Mucosa of descending colon (tissue), 3 donors: ENCODE measurements around the gene ZNF446. TPM values are rescaled to one million over a fixed set of nuclear protein-coding genes. Genes with fewer than 3 reads are reported as not detected.
"Not testable (repeated sequence)": the region's sequence is repeated elsewhere in the genome, so short reads cannot be mapped to it uniquely, and the experiment has no call there.

Experiments used
- ATAC-seq: fragments of 200-7000 bp; cut with Tn5 transposase; one replicate; pipeline ENCODE4 v1.9.1; 2020; ENCODE audit warnings: mild to moderate bottlenecking, moderate library complexity
- DNase-seq, 3 donors: peaks; one replicate each; pipeline ENCODE4 v3.0.0-alpha.2; 2020
- H3K36me3 ChIP-seq: fragments of 200-600 bp; one replicate; pipeline ENCODE4 v1.8.0; 2021; ENCODE audit warnings: low read depth, mild to moderate bottlenecking
- H3K4me1 ChIP-seq: fragments of 200-600 bp; one replicate; pipeline ENCODE4 v1.8.0; 2021; ENCODE audit warnings: low read depth, mild to moderate bottlenecking
- H3K4me3 ChIP-seq: fragments of 200-600 bp; one replicate; pipeline ENCODE4 v1.8.0; 2021; ENCODE audit warnings: mild to moderate bottlenecking
- H3K9me3 ChIP-seq: fragments of 200-600 bp; one replicate; pipeline ENCODE4 v1.8.0; 2021; ENCODE audit warnings: mild to moderate bottlenecking
- intact Hi-C, 2 donors: fragments of 100-400 bp; cut with DNase I in 1 of 2; cut with micrococcal nuclease in 1 of 2; formaldehyde crosslinking; loops; one replicate each; pipeline versions ENCODE4 v1.11.0 to v1.11.1; 2022; cut with DNase I, micrococcal nuclease
- total RNA-seq, 3 donors: library from RNA; stranded (reverse); fragmentation: NEBNext Ultra II Directional in 2 of 3; extraction: Animal tissue kit (Norgen Biotek cat#: 25700) in 2 of 3; gene quantifications; one replicate each; pipeline versions ENCODE4 v1.2.1 to v1.2.4, GENCODE V29; 2021 to 2023
- TF ChIP-seq, protein P1 (sequence below): fragments of 200-600 bp; IDR thresholded peaks from one replicate; pipeline ENCODE4 v1.8.0; 2022; ENCODE audit warnings: antibody characterized with exemption, mild to moderate bottlenecking
- donor health status: DM: no; HTN: no; CAD: no; lungs with moderate emphysema.
- donor health status: DM: no; HTN: no; CAD: no.
- donor health status: DM: no; HTN: yes; CAD: no.

Gene ZNF446
- total RNA-seq, 3 donors from 2014 or later, result 9.4 to 12.6 (median 10.6) TPM

DNA sequence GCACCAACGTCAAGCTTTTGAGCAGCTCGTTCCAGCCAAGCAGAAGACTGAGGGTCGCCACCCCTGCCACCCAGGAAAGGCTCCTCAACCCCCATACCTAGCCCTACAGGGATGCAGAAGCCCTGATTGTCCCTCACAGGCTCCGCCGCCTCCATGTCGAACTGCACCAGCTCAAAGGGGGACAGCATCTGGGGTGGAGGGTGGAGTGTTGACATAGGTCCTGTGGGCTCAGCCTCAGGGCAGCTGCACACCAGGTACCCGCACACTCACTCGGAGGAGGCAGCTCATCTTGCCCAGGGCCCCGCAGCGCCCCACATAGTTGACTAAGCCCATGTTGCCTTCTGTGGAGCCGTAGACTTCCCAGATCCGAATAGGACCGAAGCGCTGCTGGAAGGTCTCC, 24.1 kb downstream of the ZNF446 start:
- no peak overlapping the region for H3K4me3 ChIP-seq
- H3K36me3 ChIP-seq, result no peaks in the 10 kb centered on the region

DNA sequence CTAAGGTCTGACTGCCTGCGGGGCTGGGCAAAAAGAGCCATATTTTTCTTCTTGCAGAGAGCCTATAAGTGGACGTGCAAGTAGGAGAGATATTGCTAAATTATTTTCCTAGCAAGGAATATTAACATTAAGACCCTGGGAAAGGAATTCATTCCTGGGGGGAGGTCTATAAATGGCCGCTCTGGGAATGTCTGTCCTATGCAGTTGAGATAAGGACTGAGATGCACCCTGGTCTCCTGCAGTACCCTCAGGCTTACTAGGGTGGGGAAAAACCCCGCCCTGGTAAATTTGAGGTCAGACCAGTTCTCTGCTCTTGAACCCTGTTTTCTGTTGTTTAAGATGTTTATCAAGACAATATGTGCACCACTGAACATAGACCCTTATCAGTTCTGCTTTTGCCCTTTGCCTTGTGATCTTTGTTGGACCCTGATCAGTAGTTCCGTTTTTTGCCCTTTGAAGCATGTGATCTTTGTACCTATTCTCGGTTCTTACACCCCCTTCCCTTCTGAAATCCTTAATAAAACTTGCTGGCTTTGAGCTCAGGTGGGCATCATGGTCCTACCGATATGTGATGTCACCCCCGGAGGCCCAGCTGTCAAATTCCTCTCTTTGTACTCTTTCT, 31.6 kb downstream of the ZNF446 start:
- Histone ChIP-seq H3K9me3 (peaks cover 10% of the 10 kb centered on the region), H3K4me1 (peaks cover 11% of the 10 kb centered on the region)
- DNase-seq, intact Hi-C loops, ATAC-seq, H3K36me3 ChIP-seq, H3K4me3 ChIP-seq: not testable (repeated sequence)

More for the DNA sequence above, 24.1 kb downstream of the ZNF446 start:
- Histone ChIP-seq H3K4me1 (peaks cover 4% of the 10 kb centered on the region), H3K9me3 (no peaks in the 10 kb centered on the region)
- TF ChIP-seq, protein P1, sequence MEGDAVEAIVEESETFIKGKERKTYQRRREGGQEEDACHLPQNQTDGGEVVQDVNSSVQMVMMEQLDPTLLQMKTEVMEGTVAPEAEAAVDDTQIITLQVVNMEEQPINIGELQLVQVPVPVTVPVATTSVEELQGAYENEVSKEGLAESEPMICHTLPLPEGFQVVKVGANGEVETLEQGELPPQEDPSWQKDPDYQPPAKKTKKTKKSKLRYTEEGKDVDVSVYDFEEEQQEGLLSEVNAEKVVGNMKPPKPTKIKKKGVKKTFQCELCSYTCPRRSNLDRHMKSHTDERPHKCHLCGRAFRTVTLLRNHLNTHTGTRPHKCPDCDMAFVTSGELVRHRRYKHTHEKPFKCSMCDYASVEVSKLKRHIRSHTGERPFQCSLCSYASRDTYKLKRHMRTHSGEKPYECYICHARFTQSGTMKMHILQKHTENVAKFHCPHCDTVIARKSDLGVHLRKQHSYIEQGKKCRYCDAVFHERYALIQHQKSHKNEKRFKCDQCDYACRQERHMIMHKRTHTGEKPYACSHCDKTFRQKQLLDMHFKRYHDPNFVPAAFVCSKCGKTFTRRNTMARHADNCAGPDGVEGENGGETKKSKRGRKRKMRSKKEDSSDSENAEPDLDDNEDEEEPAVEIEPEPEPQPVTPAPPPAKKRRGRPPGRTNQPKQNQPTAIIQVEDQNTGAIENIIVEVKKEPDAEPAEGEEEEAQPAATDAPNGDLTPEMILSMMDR, result no peak
- DNase-seq (peak in 1 of 3 donors; percentile 28), ATAC-seq (no peak)
- intact Hi-C loops, result no loop called here

DNA sequence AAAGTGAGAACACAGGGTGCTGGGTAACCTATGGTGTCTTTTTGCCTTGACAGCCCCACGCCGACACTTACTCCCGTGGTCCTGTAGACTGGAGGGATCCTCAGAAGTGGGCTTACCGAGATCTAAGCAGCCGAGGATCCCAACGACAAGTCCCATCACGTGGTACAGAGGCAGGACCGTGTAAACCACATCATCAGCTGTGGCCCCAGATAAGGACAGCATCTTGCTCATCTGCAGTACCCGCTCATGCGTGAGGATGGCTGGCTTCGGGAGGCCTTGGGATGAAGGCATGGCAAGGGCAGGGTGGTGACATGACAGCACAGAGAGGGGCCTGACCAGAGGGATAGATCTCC, 33.6 kb downstream of the ZNF446 start:
- Histone ChIP-seq H3K4me1 (peaks cover 22% of the 10 kb centered on the region), H3K9me3 (peaks cover 10% of the 10 kb centered on the region), H3K4me3 (no peak overlapping the region), H3K36me3 (no peaks in the 10 kb centered on the region)
- intact Hi-C loops, result no loop called here
- DNase-seq (no peak), ATAC-seq (no peak)
- TF ChIP-seq, protein P1, result no peak

DNA sequence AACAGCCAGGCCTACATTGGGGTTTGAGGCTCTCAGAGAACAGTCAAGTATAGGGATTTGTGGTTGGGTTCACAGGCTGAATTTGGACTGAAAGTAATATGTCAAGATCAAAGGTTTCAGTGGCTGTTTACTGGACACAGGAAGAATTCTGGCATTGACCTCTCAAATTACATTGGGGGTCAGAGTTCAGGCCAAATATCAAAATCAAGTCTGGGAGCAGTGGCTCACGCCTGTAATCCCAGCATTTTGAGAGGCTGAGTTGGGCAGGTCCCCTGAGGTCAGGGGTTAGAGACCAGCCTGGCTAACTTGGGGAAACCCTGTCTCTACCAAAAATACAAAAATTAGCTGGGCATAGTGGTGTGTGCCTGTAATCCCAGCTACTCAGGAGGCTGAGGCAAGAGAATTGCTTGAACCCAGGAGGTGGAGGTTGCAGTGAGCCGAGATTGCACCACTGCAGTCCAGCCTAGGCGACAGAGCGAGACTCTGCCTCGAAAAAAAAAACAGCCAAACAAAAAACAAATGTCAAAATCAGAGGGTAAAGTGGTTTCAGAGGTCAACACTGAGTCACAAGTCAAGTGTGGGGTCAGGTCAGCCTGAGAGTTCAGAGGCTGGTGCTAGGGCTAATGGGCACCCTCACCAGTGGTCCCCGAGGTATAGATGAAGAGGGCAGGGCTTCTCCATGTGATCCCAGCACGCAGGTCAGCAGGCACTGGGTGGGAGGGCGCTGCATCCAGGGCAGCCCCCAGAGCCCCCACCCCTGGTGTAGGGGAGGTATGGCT, 34.1 kb downstream of the ZNF446 start:
- H3K4me3 ChIP-seq, result no peak overlapping the region
- ATAC-seq (no peak), DNase-seq (no peak)
- intact Hi-C loops, result no loop called here
- H3K36me3 ChIP-seq, result no peaks in the 10 kb centered on the region
- H3K4me1 ChIP-seq, result peaks cover 24% of the 10 kb centered on the region
- H3K9me3 ChIP-seq, result peaks cover 10% of the 10 kb centered on the region
- TF ChIP-seq, protein P1, result no peak

DNA sequence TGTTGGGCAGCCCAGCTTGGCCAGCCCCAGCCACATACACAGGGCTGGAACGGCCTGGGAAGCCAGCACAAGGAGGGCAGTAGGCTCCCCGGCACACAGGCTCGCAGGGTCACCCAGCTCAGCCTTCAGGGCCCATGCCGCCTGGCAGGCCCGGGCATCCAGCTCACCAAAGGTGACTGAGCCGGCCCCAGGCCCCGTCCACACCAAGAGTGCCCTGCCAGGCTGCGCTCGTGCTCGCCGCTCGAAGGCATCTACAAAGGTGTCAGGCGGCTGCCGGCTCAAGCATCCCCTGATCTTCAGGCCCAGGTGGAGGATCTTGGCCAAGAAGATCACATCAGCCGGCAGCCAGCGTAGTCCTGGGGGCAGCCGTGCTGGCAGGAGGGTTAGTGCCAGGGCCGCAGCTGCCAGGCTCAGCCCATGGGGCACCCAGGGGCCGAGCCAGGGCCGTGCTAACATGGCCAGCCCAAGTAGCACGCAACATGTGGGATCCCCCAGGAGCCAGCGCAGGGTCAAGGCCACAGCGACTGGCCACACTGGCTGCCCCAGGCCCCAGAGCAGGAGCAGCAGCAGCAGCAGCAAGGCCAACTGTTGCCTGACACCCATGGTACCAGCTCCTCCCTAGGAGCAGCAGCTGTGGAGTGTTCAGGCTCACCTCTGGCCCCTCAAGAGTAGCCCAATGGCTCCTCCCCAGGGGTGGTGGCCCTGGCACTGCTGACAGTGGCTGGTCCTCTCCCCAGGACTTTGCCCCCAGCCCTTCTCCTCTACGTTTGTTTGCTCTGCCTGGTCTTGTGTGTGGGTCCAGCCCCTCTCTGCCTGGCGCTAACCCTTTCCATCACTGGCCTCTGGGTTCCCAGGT, 35.4 kb downstream of the ZNF446 start, which contains the start of gene SLC27A5:
Gene SLC27A5 (minus strand): TSS at position 640 of the 856 bp plus-strand sequence. CDS start 37 bp downstream, at position 603.
- intact Hi-C loops, result no loop called here
- no peaks in the 10 kb centered on the region for H3K36me3 ChIP-seq
- TF ChIP-seq, protein P1, result no peak
- ATAC-seq (peak; percentile 34), DNase-seq (peak in 2 of 3 donors; percentile 58 to 62)
- peaks cover 10% of the 10 kb centered on the region for H3K9me3 ChIP-seq
- peaks cover 24% of the 10 kb centered on the region for H3K4me1 ChIP-seq
- H3K4me3 ChIP-seq, result no peak within 1 kb of the TSS
